C4-2B (cell line): Measurements from ENCODE around the gene WDR81.

Source experiments
- H3K27ac ChIP-seq: fragments of 450-650 bp; 2 replicates; pipeline ENCODE4 v1.5.1; 2017
- CTCF ChIP-seq: fragments of 450-650 bp; conservative IDR thresholded peaks from 2 replicates; pipeline ENCODE4 v1.5.1; 2017; ENCODE audit warnings: mild to moderate bottlenecking
- ZFX ChIP-seq: fragments of 450-650 bp; IDR thresholded peaks from 2 replicates; pipeline ENCODE4 v1.6.1; 2017

The WDR81 gene

GRCh38 chr17:1729966-1730325, 5.4 kb downstream of the WDR81 start:
- no peak overlapping the region for H3K27ac ChIP-seq
- TF ChIP-seq ZFX = no peak

- no peak overlapping the region for H3K27ac ChIP-seq
- TF ChIP-seq ZFX (no peak), CTCF (no peak)
Measured at GRCh38 chr17:1730326-1731193, 6.1 kb downstream of the WDR81 start.

GRCh38 chr17:1731194-1731506, 6.6 kb downstream of the WDR81 start:
- TF ChIP-seq CTCF = no peak
- TF ChIP-seq ZFX = no peak
- H3K27ac ChIP-seq = no peak overlapping the region

GRCh38 chr17:1732241-1732832, 7.8 kb downstream of the WDR81 start:
- TF ChIP-seq CTCF (no peak), ZFX (no peak)
- H3K27ac ChIP-seq = no peak overlapping the region

- TF ChIP-seq CTCF = no peak
- no peak for TF ChIP-seq ZFX
- no peak overlapping the region for H3K27ac ChIP-seq
Measured at GRCh38 chr17:1732833-1733321, 8.4 kb downstream of the WDR81 start.

GRCh38 chr17:1733759-1734158, 9.3 kb downstream of the WDR81 start:
- no peak overlapping the region for H3K27ac ChIP-seq
- no peak for TF ChIP-seq CTCF

GRCh38 chr17:1735418-1735817, 10.9 kb downstream of the WDR81 start:
- TF ChIP-seq CTCF (no peak), ZFX (no peak)
- no peak overlapping the region for H3K27ac ChIP-seq
